Esophagus squamous epithelium (tissue), 5 donors: ENCODE measurements around the gene FANCE. TPM values are rescaled to one million over a fixed set of nuclear protein-coding genes. Genes with fewer than 3 reads are reported as not detected.
"Not testable (repeated sequence)": the region's sequence is repeated elsewhere in the genome, so short reads cannot be mapped to it uniquely, and the experiment has no call there.

Source experiments
- DNase-seq: peaks from one replicate; lab custom pipeline; 2025; lab: John Stamatoyannopoulos, UW
- H3K27ac ChIP-seq, 4 donors: fragments of 200-600 bp; sonication (generic); one replicate each; pipeline ENCODE4 v1.5.1; 2016 to 2019; ENCODE audit warnings: mild to moderate bottlenecking in 1 of 4
- H3K27me3 ChIP-seq, 4 donors: fragments of 200-600 bp; sonication (generic); 1 replicate in 3 of 4; 2 replicates in 1 of 4; pipeline versions ENCODE4 v1.5.1 to v1.6.0; 2017 to 2021; ENCODE audit warnings: antibody characterized with exemption in 1 of 4
- H3K36me3 ChIP-seq, 3 donors: fragments of 200-600 bp; sonication (generic); one replicate each; pipeline ENCODE4 v1.5.1; 2016 to 2019
- H3K4me1 ChIP-seq, 3 donors: fragments of 200-600 bp; sonication (generic); one replicate each; pipeline ENCODE4 v1.5.1; 2017 to 2019
- H3K4me3 ChIP-seq, 4 donors: fragments of 200-600 bp; sonication (generic); 1 replicate in 3 of 4; 2 replicates in 1 of 4; pipeline ENCODE4 v1.5.1; 2016 to 2019; ENCODE audit warnings: mild to moderate bottlenecking in 2 of 4, moderate library complexity in 1 of 4
- H3K9me3 ChIP-seq, 3 donors: fragments of 200-600 bp; sonication (generic); one replicate each; pipeline ENCODE4 v1.5.1; 2016 to 2019
- POLR2A ChIP-seq, 4 donors: fragments of 450-650 bp; IDR thresholded peaks; one replicate each; pipeline ENCODE4 v1.6.1; 2017; ENCODE audit warnings: antibody characterized with exemption in 4 of 4, mild to moderate bottlenecking in 4 of 4, moderate library complexity in 3 of 4
- WGBS, 2 donors: methylation state at CpG; one replicate each; pipeline ENCODE4 v1.1.5; 2018; 5-methylcytosine and 5-hydroxymethylcytosine counted together
- intact Hi-C: fragments of 100-400 bp; cut with DNase I; formaldehyde crosslinking; loops from one replicate; pipeline ENCODE4 v1.15.0; 2022
- small RNA-seq, 4 donors: library from RNA; depleted of rRNA; stranded (forward); fragments of <200 nt; gene quantifications; one replicate each; pipeline ENCODE3, GENCODE V24; 2016
- total RNA-seq, 4 donors: library from RNA; depleted of rRNA; stranded (reverse); fragments of >200 nt; gene quantifications; one replicate each; pipeline ENCODE4 v1.1.0, GENCODE V29; 2016
- TF ChIP-seq, protein P1 (sequence below), 6 experiments: fragments of 450-650 bp in 4 of 6; fragments of 200-600 bp in 2 of 6; sonication (generic) in 2 of 6; IDR thresholded peaks; one replicate each; pipeline ENCODE4 v1.5.1; 2016 to 2019; ENCODE audit warnings: antibody characterized with exemption in 6 of 6, mild to moderate bottlenecking in 4 of 6, moderate library complexity in 4 of 6
- donor health status: DM: yes; HTN: yes; CAD: no.

The FANCE gene
- total RNA-seq, 4 donors from 2014 or later = 6.9 to 15.5 (median 8.0) TPM

DNA sequence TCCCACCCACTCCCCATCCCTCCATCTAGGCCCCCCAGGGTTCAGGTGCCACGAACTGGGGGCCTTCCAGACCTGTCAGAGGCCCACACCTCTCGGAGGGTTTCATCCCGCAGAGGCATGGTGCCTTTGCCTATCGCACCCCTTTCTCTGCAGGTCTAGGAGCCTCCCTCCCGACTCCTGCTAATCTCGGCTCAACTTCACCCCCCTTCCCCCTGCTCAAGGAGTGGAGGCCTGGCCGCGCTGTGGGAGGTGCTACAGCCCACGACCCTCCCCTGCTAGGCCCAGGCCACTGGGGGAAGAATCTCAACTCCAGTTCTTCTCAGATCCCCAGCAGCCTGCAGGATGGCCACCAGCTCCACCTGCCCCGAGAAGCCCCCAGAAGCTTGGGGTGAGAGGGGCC is 60.6 kb downstream of the FANCE start, which contains the start of gene TULP1:
TSS of gene TULP1 (minus strand) at position 157 of the 400 bp plus-strand sequence. CDS start at position 119, 38 bp downstream.
- H3K4me3 ChIP-seq = peak within 1 kb of the TSS in 3 of 4 donors; percentile 13 to 46 (median 19)
- DNase-seq = no peak
- TF ChIP-seq, protein P1, sequence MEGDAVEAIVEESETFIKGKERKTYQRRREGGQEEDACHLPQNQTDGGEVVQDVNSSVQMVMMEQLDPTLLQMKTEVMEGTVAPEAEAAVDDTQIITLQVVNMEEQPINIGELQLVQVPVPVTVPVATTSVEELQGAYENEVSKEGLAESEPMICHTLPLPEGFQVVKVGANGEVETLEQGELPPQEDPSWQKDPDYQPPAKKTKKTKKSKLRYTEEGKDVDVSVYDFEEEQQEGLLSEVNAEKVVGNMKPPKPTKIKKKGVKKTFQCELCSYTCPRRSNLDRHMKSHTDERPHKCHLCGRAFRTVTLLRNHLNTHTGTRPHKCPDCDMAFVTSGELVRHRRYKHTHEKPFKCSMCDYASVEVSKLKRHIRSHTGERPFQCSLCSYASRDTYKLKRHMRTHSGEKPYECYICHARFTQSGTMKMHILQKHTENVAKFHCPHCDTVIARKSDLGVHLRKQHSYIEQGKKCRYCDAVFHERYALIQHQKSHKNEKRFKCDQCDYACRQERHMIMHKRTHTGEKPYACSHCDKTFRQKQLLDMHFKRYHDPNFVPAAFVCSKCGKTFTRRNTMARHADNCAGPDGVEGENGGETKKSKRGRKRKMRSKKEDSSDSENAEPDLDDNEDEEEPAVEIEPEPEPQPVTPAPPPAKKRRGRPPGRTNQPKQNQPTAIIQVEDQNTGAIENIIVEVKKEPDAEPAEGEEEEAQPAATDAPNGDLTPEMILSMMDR (IDR thresholded peaks at IDR 0.05) = no peak
- no peak for TF ChIP-seq POLR2A (IDR thresholded peaks at IDR 0.05)
- H3K36me3 ChIP-seq = no peaks in the 10 kb centered on the region
- no peaks in the 10 kb centered on the region for H3K9me3 ChIP-seq
- peaks cover 0 to 11% (median 9%) of the 10 kb centered on the region in 3 donors for H3K4me1 ChIP-seq
- no peak within 1 kb of the TSS for H3K27ac ChIP-seq
- intact Hi-C loops = no loop called here
- WGBS, 2 donors = 74 to 90% methylated on average over 2 to 7 of the region's 10 CpGs
- peaks cover 0 to 57% (median 4%) of the 10 kb centered on the region in 4 donors for H3K27me3 ChIP-seq

DNA sequence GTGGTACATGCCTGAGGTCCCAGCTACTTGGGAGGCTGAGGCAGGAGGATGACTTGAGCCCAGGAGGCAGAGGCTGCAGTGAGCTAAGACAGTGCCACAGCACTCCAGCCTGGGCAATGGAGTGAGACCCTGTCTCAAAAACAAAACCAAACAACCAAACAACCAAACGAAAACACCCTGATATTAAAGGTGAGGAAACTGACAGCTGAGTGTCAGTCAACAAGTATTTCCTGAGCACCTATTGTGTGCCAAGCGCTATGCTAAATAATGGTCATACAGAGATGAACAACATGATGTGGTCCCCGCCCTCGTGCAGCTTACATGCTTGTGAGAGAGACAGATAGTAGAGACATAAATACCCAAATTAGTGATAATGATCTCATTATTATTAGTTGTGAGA is 62.4 kb downstream of the FANCE start:
- H3K4me1 ChIP-seq = peaks cover 0 to 15% (median 9%) of the 10 kb centered on the region in 3 donors
- no peak overlapping the region for H3K4me3 ChIP-seq
- H3K27ac ChIP-seq = no peak overlapping the region
- DNase-seq = no peak
- H3K9me3 ChIP-seq = no peaks in the 10 kb centered on the region
- 71 to 72% methylated on average over 4 of the region's 4 CpGs for WGBS, 2 donors
- no peak for TF ChIP-seq POLR2A (IDR thresholded peaks at IDR 0.05)
- TF ChIP-seq, protein P1 (IDR thresholded peaks at IDR 0.05) = no peak
- no peaks in the 10 kb centered on the region for H3K36me3 ChIP-seq
- H3K27me3 ChIP-seq = peaks cover 0 to 40% (median 4%) of the 10 kb centered on the region in 4 donors
- intact Hi-C loops = no loop called here

DNA sequence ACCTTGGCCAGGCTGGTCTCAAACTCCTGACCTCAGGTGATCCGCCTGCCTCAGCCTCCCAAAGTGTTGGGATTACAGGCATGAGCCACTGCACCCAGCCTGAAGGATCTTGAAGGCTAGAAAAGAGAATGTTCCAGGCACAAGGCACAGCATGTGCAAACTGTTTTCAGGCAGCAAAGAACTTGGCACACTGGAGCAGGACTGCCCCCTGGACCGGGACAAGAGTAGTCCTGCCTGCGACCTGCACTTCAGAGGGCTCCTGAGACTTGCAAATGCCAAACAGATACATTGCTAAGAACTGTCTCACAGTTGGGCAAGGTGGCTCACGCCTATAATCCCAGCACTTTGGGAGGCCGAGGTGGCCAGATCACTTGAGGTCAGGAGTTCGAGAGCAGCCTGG is 63.8 kb downstream of the FANCE start:
- WGBS, 2 donors = 53 to 73% methylated on average over 3 of the region's 6 CpGs
- DNase-seq, H3K27ac ChIP-seq, H3K4me3 ChIP-seq, intact Hi-C loops, H3K9me3 ChIP-seq, H3K36me3 ChIP-seq: not testable (repeated sequence)
- Histone ChIP-seq H3K27me3 (peaks cover 0 to 26% (median 4%) of the 10 kb centered on the region in 4 donors), H3K4me1 (peaks cover 4 to 23% (median 9%) of the 10 kb centered on the region in 3 donors)

Small RNA genes within 50 kb of the gene (small RNA-seq; reads per million reads assigned to genes)
- gene MIR7111 = 0 to 0.54 (median 0.16) reads per million in 4 donors

Other genes starting within 250 kb of the FANCE start
- gene SCUBE3, start 238.4 kb upstream of the FANCE start, total RNA-seq = under 1 TPM in 2 of 4 donors, not detected in 2; 0.03 to 0.19 TPM
- gene ZNF76, start 192.6 kb upstream of the FANCE start, total RNA-seq = 10 to 100 TPM; 10.1 to 25.0 (median 10.9) TPM
- gene DEF6, start 154.5 kb upstream of the FANCE start, total RNA-seq = 10 to 100 TPM; 20.5 to 38.0 (median 25.2) TPM
- 10 to 100 TPM; 17.0 to 42.8 (median 28.2) TPM for gene PPARD, start 109.8 kb upstream of the FANCE start, total RNA-seq
- gene RPL10A, start 16.1 kb downstream of the FANCE start, total RNA-seq = 1,000 to 10,000 TPM; 1,152 to 2,101 (median 1,461) TPM
- gene TEAD3, start 44.7 kb downstream of the FANCE start, total RNA-seq = 10 to 100 TPM; 13.7 to 33.5 (median 29.3) TPM
- gene TULP1, start 60.6 kb downstream of the FANCE start, total RNA-seq = not detected
- 100 to 1,000 TPM in 2 of 4 donors, 10 to 100 TPM in 2; 65.0 to 273 (median 103) TPM for gene FKBP5, start 236.6 kb downstream of the FANCE start, total RNA-seq